ENCODE data around the gene OR4F15. TPM values are rescaled to one million over a fixed set of nuclear protein-coding genes. Genes with fewer than 3 reads are reported as not detected.
"Not testable (repeated sequence)": the region's sequence is repeated elsewhere in the genome, so short reads cannot be mapped to it uniquely, and the experiment has no call there.

Gene OR4F15
- total RNA-seq, 2 donors from 2014 or later = not detected

DNA sequence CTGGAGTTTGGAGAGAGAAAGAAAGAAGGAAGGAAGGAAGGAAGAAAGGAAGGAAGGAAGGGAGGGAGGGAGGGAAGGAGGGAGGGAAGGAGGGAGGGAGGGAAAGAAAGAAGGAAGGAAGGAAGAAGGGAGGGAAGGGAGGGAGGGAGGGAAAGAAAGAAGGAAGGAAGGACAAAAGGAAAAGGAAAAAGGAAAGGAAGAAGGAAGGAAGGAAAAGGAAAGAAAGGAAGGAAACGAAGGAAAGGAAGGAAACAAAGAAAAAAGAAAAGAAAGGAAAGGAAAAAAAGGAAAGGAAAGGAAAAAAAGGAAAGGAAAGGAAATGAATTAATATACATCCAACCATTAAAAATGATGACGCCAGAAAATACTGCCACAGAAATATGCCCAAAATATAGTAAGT, 27.4 kb upstream of the OR4F15 start:
- Mint-ChIP-seq H3K27me3 (ENCODE audit: insufficient read depth) (no peaks in the 10 kb centered on the region), H3K27ac (no peak overlapping the region), H3K4me3 (no peak overlapping the region), H3K36me3 (ENCODE audit: low read depth) (no peaks in the 10 kb centered on the region), H3K9me3 (no peaks in the 10 kb centered on the region), H3K4me1 (no peaks in the 10 kb centered on the region)
- Histone ChIP-seq H3K4me1 (ENCODE audit: control insufficient read depth, insufficient read depth, low read length) (no peaks in the 10 kb centered on the region), H3K36me3 (ENCODE audit: control insufficient read depth, insufficient read depth, low read length) (no peaks in the 10 kb centered on the region), H3K27me3 (ENCODE audit: control insufficient read depth, insufficient read depth, low read length, poor library complexity, severe bottlenecking) (no peaks in the 10 kb centered on the region), H3K9me3 (ENCODE audit: control insufficient read depth, low read length) (no peaks in the 10 kb centered on the region), H3K27ac (ENCODE audit: low read depth, low read length) (no peak overlapping the region), H3K9ac (ENCODE audit: extremely low read depth, low read length, poor library complexity, severe bottlenecking) (no peak overlapping the region), H3K4me3 (ENCODE audit: low read length) (no peak overlapping the region)
- whole genome bisulfite sequencing, 2 experiments (ENCODE audit: insufficient coverage in 1 of 2, insufficient read length in 1 of 2) = 67 to 71% methylated on average over 1 of the region's 2 CpGs
- no peak for DNase-seq
- TF ChIP-seq, protein P1, sequence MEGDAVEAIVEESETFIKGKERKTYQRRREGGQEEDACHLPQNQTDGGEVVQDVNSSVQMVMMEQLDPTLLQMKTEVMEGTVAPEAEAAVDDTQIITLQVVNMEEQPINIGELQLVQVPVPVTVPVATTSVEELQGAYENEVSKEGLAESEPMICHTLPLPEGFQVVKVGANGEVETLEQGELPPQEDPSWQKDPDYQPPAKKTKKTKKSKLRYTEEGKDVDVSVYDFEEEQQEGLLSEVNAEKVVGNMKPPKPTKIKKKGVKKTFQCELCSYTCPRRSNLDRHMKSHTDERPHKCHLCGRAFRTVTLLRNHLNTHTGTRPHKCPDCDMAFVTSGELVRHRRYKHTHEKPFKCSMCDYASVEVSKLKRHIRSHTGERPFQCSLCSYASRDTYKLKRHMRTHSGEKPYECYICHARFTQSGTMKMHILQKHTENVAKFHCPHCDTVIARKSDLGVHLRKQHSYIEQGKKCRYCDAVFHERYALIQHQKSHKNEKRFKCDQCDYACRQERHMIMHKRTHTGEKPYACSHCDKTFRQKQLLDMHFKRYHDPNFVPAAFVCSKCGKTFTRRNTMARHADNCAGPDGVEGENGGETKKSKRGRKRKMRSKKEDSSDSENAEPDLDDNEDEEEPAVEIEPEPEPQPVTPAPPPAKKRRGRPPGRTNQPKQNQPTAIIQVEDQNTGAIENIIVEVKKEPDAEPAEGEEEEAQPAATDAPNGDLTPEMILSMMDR (conservative IDR thresholded peaks at IDR 0.05) = no peak

- 80 to 81% methylated on average over 1 to 2 of the region's 2 CpGs for WGBS, 2 experiments (ENCODE audit: insufficient coverage in 1 of 2, insufficient read length in 1 of 2)
- not testable (repeated sequence) for H3K9ac ChIP-seq (ENCODE audit: extremely low read depth, low read length, poor library complexity, severe bottlenecking); H3K27me3 ChIP-seq (ENCODE audit: control insufficient read depth, insufficient read depth, low read length, poor library complexity, severe bottlenecking); H3K27ac ChIP-seq (ENCODE audit: low read depth, low read length); H3K4me3 Mint-ChIP-seq; H3K36me3 ChIP-seq (ENCODE audit: control insufficient read depth, insufficient read depth, low read length); H3K9me3 Mint-ChIP-seq; H3K9me3 ChIP-seq (ENCODE audit: control insufficient read depth, low read length); H3K36me3 Mint-ChIP-seq (ENCODE audit: low read depth); H3K27ac Mint-ChIP-seq; H3K4me3 ChIP-seq (ENCODE audit: low read length); DNase-seq; H3K27me3 Mint-ChIP-seq (ENCODE audit: insufficient read depth); H3K4me1 ChIP-seq (ENCODE audit: control insufficient read depth, insufficient read depth, low read length); H3K4me1 Mint-ChIP-seq
Measured at GRCh38 chr15:101786422-101786821, 25.6 kb upstream of the OR4F15 start.

DNA sequence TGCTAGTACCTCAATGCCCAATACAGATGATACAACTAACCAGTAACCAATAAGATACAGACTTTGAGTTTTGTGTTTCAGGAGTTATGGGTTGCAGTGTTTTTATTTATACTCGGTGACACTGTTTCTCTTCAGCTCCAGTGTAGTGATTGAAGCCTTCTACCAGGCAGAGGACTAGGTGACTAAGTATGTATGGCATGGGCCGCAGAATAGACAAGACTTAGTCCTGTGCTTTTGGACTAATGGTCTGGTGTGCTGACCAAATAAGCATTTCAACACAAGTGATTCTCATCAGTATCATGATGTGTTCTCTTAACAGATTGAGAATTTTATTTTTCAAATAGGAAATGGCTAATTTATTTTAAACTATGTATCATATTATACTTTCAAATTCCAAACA, 24.0 kb upstream of the OR4F15 start:
- H3K36me3 ChIP-seq (ENCODE audit: control insufficient read depth, insufficient read depth, low read length); H3K27me3 Mint-ChIP-seq (ENCODE audit: insufficient read depth); DNase-seq; H3K4me1 Mint-ChIP-seq; H3K9me3 ChIP-seq (ENCODE audit: control insufficient read depth, low read length); H3K36me3 Mint-ChIP-seq (ENCODE audit: low read depth); H3K9ac ChIP-seq (ENCODE audit: extremely low read depth, low read length, poor library complexity, severe bottlenecking); H3K4me1 ChIP-seq (ENCODE audit: control insufficient read depth, insufficient read depth, low read length); H3K9me3 Mint-ChIP-seq; H3K27ac Mint-ChIP-seq; H3K4me3 Mint-ChIP-seq; H3K4me3 ChIP-seq (ENCODE audit: low read length); H3K27me3 ChIP-seq (ENCODE audit: control insufficient read depth, insufficient read depth, low read length, poor library complexity, severe bottlenecking); H3K27ac ChIP-seq (ENCODE audit: low read depth, low read length): not testable (repeated sequence)
- WGBS, 2 experiments (ENCODE audit: insufficient coverage in 1 of 2, insufficient read length in 1 of 2) = 86% methylated on average over 2 of the region's 2 CpGs; no CpG with 5 or more reads in 1 of the 2 experiments

DNA sequence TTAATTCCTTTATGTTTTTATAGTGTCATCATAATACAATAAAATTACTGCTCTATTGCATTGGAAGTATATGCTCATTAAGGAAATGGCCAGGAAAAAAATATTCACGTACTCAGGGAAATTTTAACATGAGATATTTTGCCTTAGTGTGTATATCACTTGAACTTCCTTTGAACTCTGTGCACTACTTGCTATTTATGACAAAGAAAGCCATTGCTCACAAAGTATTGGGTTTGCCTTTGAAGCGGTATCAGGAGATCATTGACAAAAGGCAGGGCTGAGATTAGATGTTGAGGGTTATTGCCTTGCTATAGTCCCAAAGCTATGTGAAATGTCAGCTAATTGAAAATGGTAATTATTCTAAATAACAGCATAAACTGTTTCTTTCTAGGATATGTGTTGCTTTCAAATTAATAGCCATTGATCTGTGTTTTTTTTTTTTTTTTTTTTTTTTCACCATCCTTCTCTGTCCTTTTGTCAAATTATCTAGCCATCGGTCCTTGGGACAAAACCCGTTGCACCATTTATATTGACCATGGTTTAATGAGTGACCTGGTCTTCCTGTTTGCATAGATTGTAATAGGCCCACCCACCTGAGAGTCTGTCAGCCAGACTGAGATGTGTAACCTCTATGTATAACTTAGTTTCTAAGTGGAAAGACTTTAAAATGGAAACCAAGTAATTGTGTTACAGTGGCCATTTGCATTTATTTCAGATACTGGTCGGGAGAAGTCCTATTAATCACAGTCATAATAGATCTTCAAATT, 23.3 kb upstream of the OR4F15 start:
- H3K9ac ChIP-seq (ENCODE audit: extremely low read depth, low read length, poor library complexity, severe bottlenecking); H3K4me1 ChIP-seq (ENCODE audit: control insufficient read depth, insufficient read depth, low read length); DNase-seq; H3K9me3 ChIP-seq (ENCODE audit: control insufficient read depth, low read length); H3K9me3 Mint-ChIP-seq; H3K4me3 Mint-ChIP-seq; H3K27me3 Mint-ChIP-seq (ENCODE audit: insufficient read depth); H3K27ac ChIP-seq (ENCODE audit: low read depth, low read length); H3K4me1 Mint-ChIP-seq; H3K36me3 Mint-ChIP-seq (ENCODE audit: low read depth); H3K36me3 ChIP-seq (ENCODE audit: control insufficient read depth, insufficient read depth, low read length); H3K4me3 ChIP-seq (ENCODE audit: low read length); H3K27me3 ChIP-seq (ENCODE audit: control insufficient read depth, insufficient read depth, low read length, poor library complexity, severe bottlenecking); H3K27ac Mint-ChIP-seq: not testable (repeated sequence)
- WGBS, 2 experiments (ENCODE audit: insufficient coverage in 1 of 2, insufficient read length in 1 of 2) = 67% methylated on average over 1 of the region's 5 CpGs; no CpG with 5 or more reads in 1 of the 2 experiments

DNA sequence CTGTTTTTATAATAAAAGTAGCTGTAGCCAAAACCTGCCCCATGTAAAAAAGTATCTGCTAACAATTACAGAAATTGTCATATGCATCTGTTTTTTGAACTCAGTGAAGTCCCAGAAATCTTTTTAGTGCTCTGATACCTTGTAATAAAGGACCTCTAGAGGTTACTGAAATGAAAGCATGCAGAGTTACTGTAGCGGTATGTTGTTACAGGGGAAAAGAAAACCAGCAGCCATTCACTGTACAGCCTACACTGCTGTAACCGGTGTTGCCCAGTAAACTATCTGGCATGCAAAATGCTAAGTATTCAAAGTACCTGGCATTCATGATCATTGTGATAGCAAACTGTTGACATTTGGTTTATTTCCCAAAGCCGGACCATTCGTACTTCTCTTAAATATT, 21.3 kb upstream of the OR4F15 start:
- H3K27me3 ChIP-seq (ENCODE audit: control insufficient read depth, insufficient read depth, low read length, poor library complexity, severe bottlenecking); H3K9me3 ChIP-seq (ENCODE audit: control insufficient read depth, low read length); H3K4me3 Mint-ChIP-seq; H3K36me3 ChIP-seq (ENCODE audit: control insufficient read depth, insufficient read depth, low read length); H3K4me3 ChIP-seq (ENCODE audit: low read length); H3K36me3 Mint-ChIP-seq (ENCODE audit: low read depth); H3K4me1 Mint-ChIP-seq; H3K9ac ChIP-seq (ENCODE audit: extremely low read depth, low read length, poor library complexity, severe bottlenecking); DNase-seq; H3K9me3 Mint-ChIP-seq; H3K4me1 ChIP-seq (ENCODE audit: control insufficient read depth, insufficient read depth, low read length); H3K27ac ChIP-seq (ENCODE audit: low read depth, low read length); H3K27me3 Mint-ChIP-seq (ENCODE audit: insufficient read depth); H3K27ac Mint-ChIP-seq: not testable (repeated sequence)
- WGBS, 2 experiments (ENCODE audit: insufficient coverage in 1 of 2, insufficient read length in 1 of 2) = no CpG with 5 or more reads among the region's 4 CpGs

GRCh38 chr15:101793981-101794380, 18.0 kb upstream of the OR4F15 start:
- not testable (repeated sequence) for H3K4me3 Mint-ChIP-seq; H3K36me3 ChIP-seq (ENCODE audit: control insufficient read depth, insufficient read depth, low read length); H3K4me3 ChIP-seq (ENCODE audit: low read length); DNase-seq; H3K4me1 ChIP-seq (ENCODE audit: control insufficient read depth, insufficient read depth, low read length); H3K27me3 ChIP-seq (ENCODE audit: control insufficient read depth, insufficient read depth, low read length, poor library complexity, severe bottlenecking); H3K27ac Mint-ChIP-seq; H3K27ac ChIP-seq (ENCODE audit: low read depth, low read length); H3K9me3 Mint-ChIP-seq; H3K9ac ChIP-seq (ENCODE audit: extremely low read depth, low read length, poor library complexity, severe bottlenecking); H3K36me3 Mint-ChIP-seq (ENCODE audit: low read depth); H3K4me1 Mint-ChIP-seq; H3K27me3 Mint-ChIP-seq (ENCODE audit: insufficient read depth); H3K9me3 ChIP-seq (ENCODE audit: control insufficient read depth, low read length)
- 76 to 88% methylated on average over 7 of the region's 7 CpGs for WGBS, 2 experiments (ENCODE audit: insufficient coverage in 1 of 2, insufficient read length in 1 of 2)
